Upper lobe of left lung (tissue), 4 donors: ENCODE results near the gene CDRT4.

Source experiments
- POLR2A ChIP-seq, 4 donors: fragments of 450-650 bp; IDR thresholded peaks; one replicate each; pipeline ENCODE4 v1.5.1; 2016 to 2017; ENCODE audit warnings: antibody characterized with exemption in 4 of 4, mild to moderate bottlenecking in 2 of 4
- POLR2AphosphoS5 ChIP-seq, 2 donors: sonication (generic); formaldehyde crosslinking; IDR thresholded peaks; one replicate each; pipeline ENCODE4 v1.5.1; 2017; ENCODE audit warnings: antibody characterized with exemption in 2 of 2
- TF ChIP-seq, protein P1 (sequence below), 6 experiments: fragments of 450-650 bp in 4 of 6; fragments of 200-600 bp in 2 of 6; sonication (generic) in 2 of 6; IDR thresholded peaks; one replicate each; pipeline ENCODE4 v1.5.1; 2016 to 2019; ENCODE audit warnings: antibody characterized with exemption in 6 of 6

GRCh38 chr17:15452746-15453145, 14.7 kb downstream of the CDRT4 start:
- TF ChIP-seq, protein P1, sequence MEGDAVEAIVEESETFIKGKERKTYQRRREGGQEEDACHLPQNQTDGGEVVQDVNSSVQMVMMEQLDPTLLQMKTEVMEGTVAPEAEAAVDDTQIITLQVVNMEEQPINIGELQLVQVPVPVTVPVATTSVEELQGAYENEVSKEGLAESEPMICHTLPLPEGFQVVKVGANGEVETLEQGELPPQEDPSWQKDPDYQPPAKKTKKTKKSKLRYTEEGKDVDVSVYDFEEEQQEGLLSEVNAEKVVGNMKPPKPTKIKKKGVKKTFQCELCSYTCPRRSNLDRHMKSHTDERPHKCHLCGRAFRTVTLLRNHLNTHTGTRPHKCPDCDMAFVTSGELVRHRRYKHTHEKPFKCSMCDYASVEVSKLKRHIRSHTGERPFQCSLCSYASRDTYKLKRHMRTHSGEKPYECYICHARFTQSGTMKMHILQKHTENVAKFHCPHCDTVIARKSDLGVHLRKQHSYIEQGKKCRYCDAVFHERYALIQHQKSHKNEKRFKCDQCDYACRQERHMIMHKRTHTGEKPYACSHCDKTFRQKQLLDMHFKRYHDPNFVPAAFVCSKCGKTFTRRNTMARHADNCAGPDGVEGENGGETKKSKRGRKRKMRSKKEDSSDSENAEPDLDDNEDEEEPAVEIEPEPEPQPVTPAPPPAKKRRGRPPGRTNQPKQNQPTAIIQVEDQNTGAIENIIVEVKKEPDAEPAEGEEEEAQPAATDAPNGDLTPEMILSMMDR (IDR thresholded peaks at IDR 0.05): no peak
- TF ChIP-seq POLR2A (IDR thresholded peaks at IDR 0.05) (no peak), POLR2AphosphoS5 (IDR thresholded peaks at IDR 0.05) (no peak)
